Neural cell (in vitro differentiated cells): ENCODE data around the gene NANOS2. TPM values are rescaled to one million over a fixed set of nuclear protein-coding genes. Genes with fewer than 3 reads are reported as not detected.
A peak's percentile ranks its signal among the peaks of the same experiment; 100 is the strongest.

Experiments
- H2AFZ ChIP-seq: fragments of 200-600, 300-800 bp; sonication (generic), shearing (Covaris generic); 2 replicates; pipeline ENCODE4 v1.6.0; 2014; ENCODE audit warnings: low read depth, mild to moderate bottlenecking, antibody characterized with exemption, low read length, moderate library complexity
- H3F3A ChIP-seq: fragments of 200-600 bp; shearing (Covaris generic); 2 replicates; pipeline ENCODE4 v1.6.1; 2016; ENCODE audit warnings: mild to moderate bottlenecking, moderate library complexity, mixed read lengths, antibody characterized with exemption, low read length; ENCODE audit not compliant: insufficient read depth, poor library complexity, severe bottlenecking
- H3K27ac ChIP-seq: fragments of 200-600, 300-800 bp; sonication (generic), shearing (Covaris generic); 2 replicates; pipeline ENCODE4 v1.5.1; 2014; ENCODE audit warnings: mild to moderate bottlenecking, low read length, moderate library complexity
- H3K27me3 ChIP-seq: fragments of 300-800, 200-600 bp; sonication (generic), shearing (Covaris generic); 2 replicates; pipeline ENCODE4 v1.6.0; 2014; ENCODE audit warnings: mild to moderate bottlenecking, low read depth, low read length, moderate library complexity; ENCODE audit not compliant: insufficient read depth
- H3K36me3 ChIP-seq: fragments of 300-800, 200-600 bp; sonication (generic), shearing (Covaris generic); 2 replicates; pipeline ENCODE4 v1.5.1; 2014; ENCODE audit warnings: mild to moderate bottlenecking, antibody characterized with exemption, low read length, moderate library complexity; ENCODE audit not compliant: insufficient read depth
- H3K4me2 ChIP-seq: fragments of 300-800, 200-600 bp; sonication (generic), shearing (Covaris generic); 2 replicates; pipeline ENCODE4 v1.6.0; 2014; ENCODE audit warnings: mild to moderate bottlenecking, low read length
- H3K4me3 ChIP-seq: fragments of 300-800, 200-600 bp; sonication (generic), shearing (Covaris generic); 2 replicates; pipeline ENCODE4 v1.5.1; 2014; ENCODE audit warnings: mild to moderate bottlenecking, low read length, moderate library complexity
- H3K79me2 ChIP-seq: fragments of 200-600 bp; shearing (Covaris generic); replicated peaks from 2 replicates; pipeline ENCODE4 v1.6.0; 2014; ENCODE audit warnings: mild to moderate bottlenecking, low read length, moderate library complexity; ENCODE audit not compliant: insufficient read depth
- H3K9ac ChIP-seq: fragments of 300-800, 200-600 bp; sonication (generic), shearing (Covaris generic); 2 replicates; pipeline ENCODE4 v1.6.1; 2016; ENCODE audit warnings: mild to moderate bottlenecking, low read length, mixed read lengths
- H3K9me2 ChIP-seq: fragments of 200-600 bp; shearing (Covaris generic); 2 replicates; pipeline ENCODE4 v1.6.1; 2016; ENCODE audit warnings: mild to moderate bottlenecking, low read length, mixed read lengths; ENCODE audit not compliant: insufficient read depth
- H3K9me3 ChIP-seq: fragments of 200-600, 300-800 bp; sonication (generic), shearing (Covaris generic); 2 replicates; pipeline ENCODE4 v1.6.1; 2016; ENCODE audit warnings: mild to moderate bottlenecking, mixed run types, low read length, moderate library complexity, mixed read lengths
- H4K20me1 ChIP-seq: fragments of 200-600 bp; shearing (Covaris generic); 2 replicates; pipeline ENCODE4 v1.6.1; 2016; ENCODE audit warnings: mild to moderate bottlenecking, mixed run types; ENCODE audit not compliant: insufficient read depth
- EP300 ChIP-seq: fragments of 450-650 bp; conservative IDR thresholded peaks from 2 replicates; pipeline ENCODE4 v1.6.1; 2014; ENCODE audit warnings: antibody characterized with exemption, mild to moderate bottlenecking, moderate library complexity; ENCODE audit not compliant: poor library complexity, severe bottlenecking
- EZH2 ChIP-seq: fragments of 200-600, 300-800 bp; shearing (Covaris generic), sonication (generic); IDR thresholded peaks from 2 replicates; pipeline ENCODE4 v1.6.1; 2014; ENCODE audit warnings: antibody characterized with exemption, low read length, borderline replicate concordance, mild to moderate bottlenecking; ENCODE audit not compliant: insufficient read depth, poor library complexity, severe bottlenecking
- MXI1 ChIP-seq: fragments of 450-650 bp; conservative IDR thresholded peaks from 2 replicates; pipeline ENCODE4 v1.6.1; 2014; ENCODE audit warnings: antibody characterized with exemption, mild to moderate bottlenecking; ENCODE audit not compliant: poor library complexity, severe bottlenecking
- RAD21 ChIP-seq: fragments of 450-650 bp; conservative IDR thresholded peaks from 2 replicates; pipeline ENCODE4 v1.6.1; 2014; ENCODE audit warnings: antibody characterized with exemption, mild to moderate bottlenecking, moderate library complexity
- REST ChIP-seq: IDR thresholded peaks from 2 replicates; pipeline ENCODE4 v1.6.1; 2012; ENCODE audit warnings: borderline replicate concordance
- SMC3 ChIP-seq: fragments of 450-650 bp; conservative IDR thresholded peaks from 2 replicates; pipeline ENCODE4 v1.6.1; 2014; ENCODE audit warnings: antibody characterized with exemption, mild to moderate bottlenecking, moderate library complexity; ENCODE audit not compliant: poor library complexity
- TAF1 ChIP-seq: IDR thresholded peaks from 2 replicates; pipeline ENCODE4 v1.6.1; 2012; ENCODE audit warnings: low read depth
- polyA plus RNA-seq: library from polyadenylated mRNA; depleted of rRNA; stranded (reverse); fragments of >200 nt; gene quantifications from 2 replicates; pipeline ENCODE4 v1.2.3, GENCODE V29; 2014

The NANOS2 gene
- polyA plus RNA-seq, 1 donor from 2014 or later, result 0.64 TPM

GRCh38 chr19:45889210-45889885, 25.2 kb downstream of the NANOS2 start:
- Histone ChIP-seq H3K4me2 (no peak overlapping the region), H3K27ac (no peak overlapping the region), H3K4me3 (no peak overlapping the region), H3K27me3 (no peaks in the 10 kb centered on the region), H2AFZ (no peak overlapping the region), H3K9ac (no peak overlapping the region), H3F3A (no peaks in the 10 kb centered on the region), H3K9me3 (no peaks in the 10 kb centered on the region), H3K9me2 (no peaks in the 10 kb centered on the region), H3K36me3 (no peaks in the 10 kb centered on the region), H4K20me1 (no peaks in the 10 kb centered on the region), H3K79me2 (peaks cover 5% of the 10 kb centered on the region)
- TF ChIP-seq TAF1, result no peak
- TF ChIP-seq SMC3, result no peak
- TF ChIP-seq REST, result no peak
- no peak for TF ChIP-seq MXI1
- TF ChIP-seq EZH2, result no peak
- TF ChIP-seq EP300, result no peak
- no peak for TF ChIP-seq RAD21

GRCh38 chr19:45887200-45887710, 27.3 kb downstream of the NANOS2 start:
- H3K79me2 ChIP-seq, result peaks cover 5% of the 10 kb centered on the region
- H2AFZ ChIP-seq, result peak overlapping the region; percentile 76
- no peaks in the 10 kb centered on the region for H3F3A ChIP-seq
- H4K20me1 ChIP-seq, result peaks cover 10% of the 10 kb centered on the region
- peak overlapping the region; percentile 83 for H3K4me3 ChIP-seq
- peak overlapping the region; percentile 82 for H3K4me2 ChIP-seq
- no peaks in the 10 kb centered on the region for H3K36me3 ChIP-seq
- peak overlapping the region; percentile 82 for H3K9ac ChIP-seq
- H3K27me3 ChIP-seq, result no peaks in the 10 kb centered on the region
- no peaks in the 10 kb centered on the region for H3K9me3 ChIP-seq
- H3K9me2 ChIP-seq, result no peaks in the 10 kb centered on the region
- H3K27ac ChIP-seq, result peak overlapping the region; percentile 82
- TF ChIP-seq REST (no peak), TAF1 (peak; percentile 9), MXI1 (no peak)
